Mucosa of gallbladder (tissue), 1 donor: Measurements from ENCODE around the gene TMEM120A. TPM values are rescaled to one million over a fixed set of nuclear protein-coding genes. Genes with fewer than 3 reads are reported as not detected.

Experiments
- DNase-seq: peaks from one replicate; pipeline ENCODE4 v3.0.0-alpha.2; 2020; ENCODE audit warnings: low spot score
- total RNA-seq: library from RNA; stranded (reverse); gene quantifications from one replicate; pipeline ENCODE4 v1.2.1, GENCODE V29; 2021
- donor health status: DM: no; HTN: no; CAD: no.

TMEM120A gene
- total RNA-seq, 1 donor from 2014 or later = 69.1 TPM

DNA sequence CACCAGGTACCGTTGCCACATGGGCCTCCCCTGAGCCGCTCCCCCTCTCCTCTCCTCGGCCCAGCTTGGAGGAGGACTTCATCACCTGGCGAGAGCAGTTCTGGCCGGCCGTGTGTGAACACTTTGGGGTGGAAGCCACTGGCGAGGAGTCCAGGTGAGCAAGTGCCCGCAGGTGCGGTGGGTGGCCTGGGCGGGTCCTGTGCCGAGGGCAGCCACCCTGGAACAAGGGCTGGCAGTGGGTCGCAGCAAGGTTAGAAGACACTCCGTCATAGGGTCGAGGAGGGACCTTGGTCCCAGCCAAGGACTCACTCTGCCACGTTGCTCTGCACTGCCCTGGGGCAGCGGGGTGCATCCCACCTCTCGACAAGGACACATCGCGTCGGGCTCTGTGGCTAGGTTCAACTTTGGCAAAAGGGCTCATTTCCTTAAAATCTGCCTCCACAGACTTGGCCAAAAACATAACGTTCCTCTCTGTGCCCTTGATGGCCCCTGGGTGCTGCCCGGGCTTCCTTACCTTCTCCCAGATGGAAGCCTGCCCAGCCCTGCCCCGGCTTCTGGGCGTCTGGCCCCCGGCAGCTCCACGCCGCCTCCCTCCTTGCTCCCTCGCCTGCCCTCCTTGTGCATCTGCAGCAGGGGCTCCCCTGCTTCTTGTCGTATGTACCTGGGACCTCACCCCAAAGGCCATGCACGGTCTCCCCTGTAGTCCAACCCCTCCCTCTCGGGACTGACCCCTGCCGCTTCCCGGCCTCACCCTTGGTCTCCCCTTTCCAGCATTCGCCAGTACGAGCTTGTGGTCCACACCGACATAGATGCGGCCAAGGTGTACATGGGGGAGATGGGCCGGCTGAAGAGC is 12.7 kb downstream of the TMEM120A start:
- no peak for DNase-seq

DNA sequence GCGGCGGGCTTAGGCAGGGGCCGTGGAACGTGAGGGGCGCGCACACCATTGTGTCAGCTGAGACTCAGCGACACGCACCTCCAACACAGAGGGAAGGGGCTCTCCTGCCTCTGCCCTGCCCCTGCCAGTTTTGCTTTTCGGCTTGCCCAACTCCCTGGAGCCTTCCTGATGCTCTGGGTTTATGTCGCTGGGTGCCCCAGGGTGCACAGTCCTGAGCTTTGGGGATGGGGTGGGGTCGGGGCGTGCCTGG is 13.3 kb downstream of the TMEM120A start:
- no peak for DNase-seq

DNA sequence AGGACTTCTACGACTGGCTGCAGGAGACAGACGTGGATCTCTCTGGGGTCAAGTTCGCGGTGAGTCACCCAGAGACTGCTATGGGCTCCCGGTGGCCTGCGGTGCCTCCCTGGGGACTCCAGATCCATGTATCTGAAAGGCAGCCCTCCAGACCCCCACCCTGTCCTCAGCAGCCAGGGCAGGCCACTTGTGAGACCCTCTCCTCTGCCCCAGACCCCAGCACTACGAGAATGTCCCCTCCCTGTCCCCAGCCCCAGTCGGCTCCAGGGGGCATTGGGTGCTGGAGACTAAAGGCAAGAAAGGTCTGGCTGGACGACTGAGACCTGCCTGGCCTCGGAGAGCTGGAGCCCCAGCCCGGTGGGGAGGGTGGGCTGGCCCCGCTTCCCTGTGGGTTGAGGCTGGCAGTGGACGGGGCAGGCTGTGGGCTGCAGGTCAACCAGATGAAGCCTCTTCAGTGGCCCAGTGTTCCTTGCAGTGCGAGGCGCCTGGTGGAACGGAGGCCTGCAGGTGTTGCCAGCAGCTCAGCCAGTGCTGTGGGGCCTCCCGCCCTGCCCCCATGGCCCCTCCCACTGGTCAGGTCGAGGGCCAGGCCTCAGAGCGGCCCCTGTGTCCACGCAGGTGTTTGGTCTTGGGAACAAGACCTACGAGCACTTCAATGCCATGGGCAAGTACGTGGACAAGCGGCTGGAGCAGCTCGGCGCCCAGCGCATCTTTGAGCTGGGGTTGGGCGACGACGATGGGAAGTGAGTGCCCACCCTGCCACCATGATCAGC is 13.8 kb downstream of the TMEM120A start:
- no peak for DNase-seq

DNA sequence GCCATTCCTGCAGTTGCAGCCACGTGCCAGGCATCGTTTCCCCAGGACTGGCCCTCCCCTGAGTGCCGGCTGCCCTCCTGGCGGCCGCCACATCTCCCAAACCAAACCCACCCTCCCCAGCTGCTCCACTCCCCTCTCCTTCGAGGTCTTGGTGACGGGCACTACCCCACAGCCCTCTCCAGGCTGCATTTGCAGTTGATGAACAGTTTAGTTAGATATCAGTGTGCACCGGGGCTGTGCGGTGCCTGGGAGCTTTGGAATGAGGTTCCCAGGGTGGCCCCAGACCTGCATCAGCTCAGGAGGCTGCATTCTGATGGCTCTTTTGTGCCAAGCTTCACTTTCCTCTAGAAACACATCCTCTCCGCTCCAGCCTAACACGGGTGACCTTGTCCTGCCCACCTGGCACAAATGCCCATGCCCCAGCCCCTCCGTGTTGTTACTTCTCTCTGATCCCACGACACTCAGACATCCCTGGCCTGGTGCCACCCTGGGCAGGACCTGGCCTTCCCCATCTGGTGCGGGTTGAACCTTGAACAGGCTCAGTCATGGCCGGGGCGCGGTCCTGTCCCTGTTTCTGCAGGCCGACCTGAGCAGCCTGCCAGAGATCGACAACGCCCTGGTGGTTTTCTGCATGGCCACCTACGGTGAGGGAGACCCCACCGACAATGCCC is 14.5 kb downstream of the TMEM120A start:
- DNase-seq = peak; percentile 73

DNA sequence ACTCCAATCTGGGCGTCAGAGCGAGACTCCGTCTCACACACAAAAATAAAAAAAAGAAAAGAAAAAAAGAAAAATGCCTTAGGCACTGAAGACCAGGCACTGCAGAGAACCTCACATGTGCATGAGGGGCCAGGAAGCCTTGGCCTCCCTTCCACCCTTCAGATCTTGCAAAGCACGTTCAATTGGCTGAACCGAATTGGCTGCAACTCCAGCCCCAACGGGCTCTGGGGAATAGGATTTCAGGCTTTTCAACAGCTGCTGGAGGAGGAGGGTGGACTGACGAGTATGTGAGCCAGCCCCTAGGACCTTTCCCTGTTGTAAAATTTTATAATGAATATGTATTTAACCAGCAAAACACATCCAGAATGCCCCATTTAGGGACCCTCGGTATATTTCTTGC is 16.7 kb downstream of the TMEM120A start:
- DNase-seq = no peak

DNA sequence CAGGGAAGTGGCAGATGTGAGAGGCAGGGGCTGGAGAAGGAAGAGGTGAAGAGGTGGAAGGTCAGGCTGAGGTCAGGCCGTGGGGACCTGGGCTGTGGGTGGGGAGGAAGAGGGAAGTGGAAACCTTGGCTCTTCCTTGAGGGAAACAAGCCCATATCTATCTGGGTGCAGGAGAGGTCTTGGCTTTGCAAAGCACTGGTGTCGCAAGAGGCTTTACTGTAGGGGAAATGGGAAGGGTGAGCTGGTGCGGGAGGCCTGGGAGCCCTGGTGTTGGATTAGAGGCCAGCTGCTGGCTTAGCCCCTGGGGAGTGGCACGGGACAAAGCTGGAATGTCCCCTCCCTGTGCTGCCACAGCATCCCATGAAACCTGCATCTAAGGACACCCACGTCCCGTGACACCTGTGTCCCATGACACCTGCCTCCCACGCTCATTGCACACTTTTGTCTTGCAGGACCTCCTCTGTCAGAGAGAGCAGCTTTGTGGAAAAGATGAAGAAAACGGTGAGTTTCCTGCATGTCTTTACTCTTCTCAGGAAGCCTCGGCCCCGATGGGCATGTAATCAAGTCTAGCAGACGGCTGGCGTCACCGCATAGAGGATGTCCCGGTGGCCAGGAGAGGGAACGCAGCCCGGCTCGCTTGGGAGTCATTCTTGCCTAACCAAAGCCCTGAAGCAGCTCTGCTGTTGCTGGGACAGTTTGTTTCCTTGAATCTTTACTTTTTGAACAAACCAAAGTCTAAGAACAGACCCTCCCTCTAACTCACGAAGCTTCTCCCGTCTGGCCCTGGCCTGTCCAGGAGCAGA is 22.2 kb downstream of the TMEM120A start:
- DNase-seq = no peak

DNA sequence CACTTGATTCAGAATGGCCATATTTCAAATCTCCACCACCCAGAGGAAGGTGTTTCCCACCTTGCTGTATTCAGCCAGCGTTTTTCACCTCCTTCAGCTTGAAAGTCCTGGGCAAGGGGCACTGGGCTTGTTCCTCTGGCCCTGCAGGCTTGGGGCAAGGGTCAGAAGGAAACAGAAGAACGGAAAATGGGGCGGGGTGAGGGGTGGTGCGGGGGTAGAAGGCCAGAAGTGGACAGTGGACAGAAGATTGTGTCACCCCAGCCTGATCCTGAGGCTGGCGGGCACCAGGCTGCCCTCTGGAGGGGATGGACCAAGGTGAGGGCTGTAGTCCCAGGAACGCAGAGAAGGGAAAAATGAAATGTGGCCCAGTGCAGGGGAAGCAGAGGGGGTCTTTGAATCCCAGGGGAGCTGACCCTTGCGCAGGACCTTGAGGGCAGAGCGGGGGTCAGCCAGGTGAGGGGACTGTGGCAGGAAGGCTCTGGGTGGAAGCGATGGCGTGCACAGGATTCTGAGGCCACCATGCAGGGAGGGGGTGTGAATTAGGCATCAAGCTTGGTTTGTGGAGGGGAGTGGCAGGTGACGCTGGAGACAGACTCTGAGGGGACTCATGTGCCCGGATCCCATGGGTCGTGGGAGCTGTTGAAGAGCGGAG is 23.0 kb downstream of the TMEM120A start:
- no peak for DNase-seq

DNA sequence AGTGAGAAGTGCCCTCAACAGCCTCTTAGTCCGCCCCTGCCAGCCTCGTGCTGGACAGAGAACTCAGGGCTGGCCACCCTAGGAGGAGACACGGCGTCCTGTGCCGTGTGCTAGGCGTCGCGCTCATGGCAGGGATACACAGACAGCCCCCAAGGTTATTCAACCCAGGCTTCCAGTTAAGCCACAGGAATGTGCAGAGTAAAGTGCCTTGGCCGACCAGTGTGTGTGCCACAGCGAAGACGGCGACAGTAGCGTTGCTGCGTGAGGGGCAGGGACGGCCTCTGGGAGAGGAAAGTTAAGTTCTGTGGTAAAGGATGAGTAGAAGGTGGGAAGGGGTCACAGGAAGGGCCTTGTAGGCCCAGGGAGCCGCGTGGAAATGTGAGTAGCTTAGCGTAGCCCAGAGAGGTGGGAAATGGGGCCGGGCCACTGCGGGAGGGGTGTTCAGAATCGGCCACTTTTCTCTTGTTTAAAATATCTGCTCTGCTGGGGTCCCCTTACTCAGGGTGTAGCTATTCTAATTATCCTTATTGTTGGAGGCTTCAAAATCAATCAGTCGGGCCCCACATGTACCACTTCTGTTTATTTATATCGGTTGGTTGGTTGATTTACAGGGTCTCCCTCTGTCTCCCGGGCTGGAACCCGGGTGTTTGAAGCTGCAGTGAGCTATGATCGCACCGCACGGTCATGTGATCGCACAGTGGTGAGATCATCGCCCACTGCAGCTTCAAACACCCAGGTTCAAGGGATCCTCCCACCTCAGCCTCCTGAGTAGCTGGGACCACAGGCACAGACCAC is 24.5 kb downstream of the TMEM120A start:
- DNase-seq = no peak

DNA sequence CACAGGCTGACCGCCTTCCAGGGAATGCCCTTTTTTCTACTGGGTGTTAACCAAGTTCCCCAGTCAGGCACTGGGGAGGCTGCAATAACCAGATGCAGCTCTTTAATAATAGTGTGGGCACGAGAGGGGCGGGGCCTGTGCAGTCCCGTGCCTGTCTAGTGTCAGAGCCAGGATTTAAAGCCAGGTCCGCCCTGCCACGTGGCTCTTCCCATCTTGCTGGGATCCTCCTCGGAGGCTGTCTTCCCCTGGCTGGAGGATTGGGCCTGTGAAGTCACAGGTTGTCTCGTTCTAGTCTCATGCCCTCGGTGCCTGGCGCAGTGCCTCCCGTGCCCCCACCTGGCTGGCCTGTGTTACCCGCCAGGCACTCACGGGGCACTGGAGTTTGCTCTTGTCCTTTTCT is 25.2 kb downstream of the TMEM120A start:
- DNase-seq = peak; percentile 63

DNA sequence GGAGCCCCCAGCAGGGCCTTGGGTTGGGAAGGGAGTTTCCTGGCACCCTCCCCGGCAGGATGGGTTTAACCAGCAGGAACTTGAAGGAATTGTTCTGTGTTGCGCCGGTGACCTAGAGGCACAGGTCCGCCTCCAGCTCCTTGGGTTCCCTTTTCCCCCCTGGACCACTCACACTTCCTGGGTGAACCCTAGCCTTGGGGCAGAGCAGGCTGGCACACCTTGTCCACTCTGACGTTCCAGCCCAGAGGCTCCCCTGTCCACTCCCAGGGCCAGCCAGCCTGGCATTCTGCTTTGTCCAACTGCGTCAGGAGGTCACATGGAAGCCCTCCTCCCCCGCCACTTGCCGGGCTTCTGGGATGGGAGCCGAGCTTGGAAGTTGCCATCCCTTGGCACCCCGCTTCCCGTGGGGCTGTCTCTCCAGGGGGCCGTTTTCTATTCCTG is 25.8 kb downstream of the TMEM120A start:
- no peak for DNase-seq

DNA sequence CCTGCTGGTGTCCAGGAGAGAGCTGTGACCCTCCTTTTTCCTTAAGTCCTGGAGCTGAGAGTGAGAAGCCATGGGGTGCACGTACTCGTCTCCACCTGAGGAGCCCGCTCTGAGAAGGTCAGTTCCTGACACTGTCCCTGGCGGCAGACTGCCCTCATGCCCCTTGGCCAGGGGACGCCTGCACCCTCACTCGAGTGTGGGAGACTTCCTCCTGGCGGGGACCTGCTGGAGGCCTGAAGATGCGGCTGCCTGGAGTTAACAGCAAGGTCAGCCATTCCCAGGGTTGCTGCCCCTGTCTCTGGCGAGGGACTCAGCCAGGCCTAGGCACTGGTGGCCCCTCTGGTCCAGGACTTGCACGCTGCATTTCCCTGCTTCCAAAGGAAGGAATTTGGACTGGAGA is 26.4 kb downstream of the TMEM120A start:
- DNase-seq = no peak

DNA sequence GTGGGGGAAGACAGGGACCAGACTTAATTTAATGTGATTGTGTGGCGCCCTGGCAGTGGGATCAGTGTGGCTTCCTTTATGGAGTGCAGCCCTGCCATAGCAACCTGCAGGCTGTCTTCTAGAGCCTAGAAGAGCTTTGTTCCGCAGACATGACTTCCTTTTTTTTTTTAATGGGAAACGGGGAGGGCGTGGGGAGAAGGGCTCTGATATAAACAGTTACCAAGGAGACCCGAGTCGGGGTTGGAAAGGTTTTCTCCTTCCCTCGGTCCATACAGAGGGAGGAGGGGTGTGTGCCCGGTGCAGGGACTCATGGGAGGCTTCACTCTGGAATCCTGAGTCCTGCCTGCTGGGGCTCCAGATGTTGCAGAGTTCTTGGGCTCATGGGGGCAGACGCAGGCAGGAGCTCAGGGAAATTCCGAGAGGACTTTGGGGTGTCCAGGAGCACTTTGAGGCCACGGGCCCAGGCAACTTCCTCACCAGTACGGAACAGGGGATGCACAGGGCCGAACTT is 26.9 kb downstream of the TMEM120A start:
- DNase-seq = no peak

DNA sequence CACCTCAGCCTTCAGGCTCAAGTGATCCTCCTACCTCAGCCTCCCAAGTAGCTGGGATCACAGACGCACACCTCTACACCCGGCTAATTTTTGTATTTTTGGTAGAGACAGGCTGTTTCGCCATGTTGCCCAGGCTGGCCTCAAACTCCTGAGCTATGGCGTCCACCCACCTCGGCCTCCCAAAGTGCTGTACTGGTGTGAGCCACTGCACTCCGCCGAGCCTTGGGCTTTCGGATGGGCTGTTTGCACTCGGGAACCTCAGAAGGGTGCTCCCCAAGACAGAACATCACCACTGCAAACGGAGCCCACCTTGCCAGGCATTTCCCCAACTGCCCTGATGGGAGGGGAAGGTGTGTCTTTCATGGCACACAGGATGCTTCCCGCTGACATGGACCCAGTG is 27.3 kb downstream of the TMEM120A start:
- DNase-seq = no peak

DNA sequence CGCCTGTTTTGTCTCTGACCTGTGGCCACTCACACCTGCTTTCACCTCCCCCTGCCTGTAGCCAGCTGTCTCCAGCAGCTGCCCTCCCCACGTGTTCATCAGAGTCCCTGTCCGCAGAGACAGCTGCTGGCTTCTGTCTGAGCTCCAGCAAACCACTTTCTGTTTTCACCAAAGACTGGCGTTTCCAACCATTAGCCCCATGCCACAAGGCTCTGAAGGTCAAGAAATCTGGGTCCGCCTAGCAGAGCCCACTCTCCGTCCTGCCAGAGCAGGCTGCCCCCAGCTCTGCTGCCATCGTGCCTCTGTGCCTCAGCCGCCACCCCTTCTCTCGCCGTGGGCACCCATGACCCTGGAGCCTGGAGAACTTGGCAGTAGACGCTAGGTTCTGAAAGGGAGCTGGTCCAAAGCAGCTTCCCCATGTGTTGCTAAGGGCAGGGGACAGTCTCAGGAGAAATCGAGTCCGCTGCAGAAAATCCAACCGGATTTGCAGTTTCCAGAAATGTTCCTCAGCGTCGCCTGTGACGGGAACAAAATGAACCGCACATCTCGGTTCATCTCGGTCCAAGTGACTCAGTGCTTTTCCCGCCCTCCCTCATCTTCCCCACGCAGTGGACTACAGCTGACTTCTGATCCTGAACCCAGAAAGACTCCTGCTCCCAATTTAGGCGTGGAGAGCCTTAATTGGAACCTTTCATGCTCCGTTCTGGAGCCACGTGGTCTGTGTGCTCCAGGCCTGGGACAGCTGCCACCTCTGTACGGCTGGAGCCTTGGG is 28.0 kb downstream of the TMEM120A start:
- peak; percentile 50 for DNase-seq

DNA sequence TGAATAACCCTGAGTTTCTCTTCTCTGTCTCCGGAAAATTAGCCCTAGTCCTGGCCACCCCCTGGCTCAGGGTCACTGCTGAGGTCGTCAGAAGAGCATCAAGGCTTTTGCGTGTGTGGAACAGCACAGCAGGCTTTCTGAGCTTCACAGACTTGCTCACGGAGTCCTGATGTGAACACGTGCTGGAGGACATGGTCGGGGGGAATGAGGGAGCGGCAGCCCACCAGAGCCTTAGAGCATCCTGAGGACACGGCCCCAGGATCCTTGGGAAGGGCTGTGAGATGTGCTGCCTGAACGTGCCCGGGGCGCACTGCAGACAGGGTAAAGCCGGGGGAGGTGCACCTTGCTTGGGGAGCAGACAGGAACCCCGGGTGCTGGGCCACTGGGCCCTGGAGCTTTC is 28.8 kb downstream of the TMEM120A start:
- no peak for DNase-seq

DNA sequence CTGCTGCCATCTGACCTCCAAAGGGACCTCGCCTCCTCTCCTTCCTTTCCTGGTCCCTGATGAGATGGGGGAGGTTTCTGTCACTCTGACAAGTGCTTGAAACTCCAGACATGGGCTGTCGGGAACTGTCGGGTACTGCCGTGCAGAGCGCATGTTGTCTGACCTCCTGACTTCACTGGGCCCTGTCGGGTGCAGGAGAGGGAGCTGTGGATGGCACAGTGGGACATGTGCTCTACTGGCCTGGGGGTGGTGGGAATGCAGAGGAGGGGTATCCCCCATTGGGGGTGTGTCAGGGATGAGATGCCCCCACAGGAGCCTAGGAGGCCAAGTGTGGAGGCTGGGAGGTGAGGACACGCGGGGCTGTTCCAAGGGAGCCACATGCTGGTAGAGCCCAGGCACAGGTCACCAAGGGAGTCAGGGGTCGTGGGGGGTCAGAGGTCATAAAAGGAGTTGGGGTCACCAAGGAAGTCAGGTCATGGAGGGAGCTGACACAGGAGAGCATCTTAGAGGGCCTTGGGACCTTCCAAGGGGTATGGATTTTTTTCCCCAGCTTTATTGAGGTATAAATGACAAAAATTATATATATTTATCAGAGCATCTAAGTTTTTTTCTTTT is 30.9 kb downstream of the TMEM120A start:
- no peak for DNase-seq

DNA sequence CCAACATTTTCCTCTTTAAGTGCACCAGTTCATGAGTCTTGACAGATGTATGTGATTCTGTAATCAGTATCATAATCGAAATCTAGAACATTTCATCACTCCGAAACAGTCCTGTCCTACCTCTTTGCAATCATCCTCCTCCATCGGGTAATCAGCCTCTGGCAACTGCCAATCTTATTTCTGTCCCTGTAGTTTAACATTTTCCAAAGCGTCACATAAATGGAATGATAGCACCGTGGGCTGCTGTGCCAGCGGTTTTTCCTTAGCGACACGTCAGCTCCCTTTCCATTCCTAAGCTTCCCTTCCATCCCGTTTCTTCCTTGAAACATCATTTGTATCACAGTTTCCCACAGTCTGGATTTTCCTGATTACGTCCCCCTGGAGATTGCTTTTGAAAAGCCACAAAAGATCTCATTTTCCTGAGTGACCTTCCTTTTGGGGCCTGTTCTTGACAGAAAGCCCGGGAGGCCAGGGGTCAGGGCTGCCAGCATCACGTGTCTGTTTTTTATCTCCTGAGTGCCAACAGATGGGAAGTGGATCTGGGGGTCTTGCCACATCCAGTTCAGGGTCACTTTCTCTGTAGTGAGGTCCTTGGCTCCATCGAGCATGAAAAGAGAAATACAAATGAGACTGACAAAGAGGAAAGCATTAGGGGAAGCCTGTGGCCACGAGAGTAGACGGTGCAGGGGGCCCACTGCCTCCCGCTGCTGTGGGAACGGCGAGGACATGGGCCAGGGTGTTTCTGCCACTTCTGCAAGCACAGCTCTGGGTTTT is 31.6 kb downstream of the TMEM120A start:
- no peak for DNase-seq

DNA sequence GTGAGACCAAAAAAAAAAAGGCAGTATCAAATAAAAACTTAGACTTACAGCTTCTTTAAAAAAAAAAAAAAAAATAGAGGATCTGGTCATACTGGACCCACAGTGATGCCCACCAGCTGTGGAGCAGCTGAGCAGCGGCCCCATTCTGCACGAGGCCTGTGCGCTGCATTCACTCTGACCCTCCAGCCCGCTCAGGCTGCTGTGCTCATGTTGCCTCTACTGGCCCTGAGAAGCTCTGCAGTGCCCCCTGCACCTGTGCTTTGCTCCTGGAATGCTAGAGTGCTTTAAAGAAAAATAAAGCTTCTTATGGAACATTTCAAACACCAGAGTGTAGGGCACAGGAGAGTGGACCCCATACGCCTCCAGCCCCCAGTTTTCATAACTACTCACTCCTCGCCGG is 33.2 kb downstream of the TMEM120A start:
- DNase-seq = no peak
